ENCODE results near the gene TMEM259. TPM values are rescaled to one million over a fixed set of nuclear protein-coding genes. Genes with fewer than 3 reads are reported as not detected.

Gene TMEM259
- total and polyA plus RNA-seq, 2 of the 8 experiments (the other 6 are each of a cell fraction or from before 2014, with no cell fraction given) = 140 to 243 TPM

DNA sequence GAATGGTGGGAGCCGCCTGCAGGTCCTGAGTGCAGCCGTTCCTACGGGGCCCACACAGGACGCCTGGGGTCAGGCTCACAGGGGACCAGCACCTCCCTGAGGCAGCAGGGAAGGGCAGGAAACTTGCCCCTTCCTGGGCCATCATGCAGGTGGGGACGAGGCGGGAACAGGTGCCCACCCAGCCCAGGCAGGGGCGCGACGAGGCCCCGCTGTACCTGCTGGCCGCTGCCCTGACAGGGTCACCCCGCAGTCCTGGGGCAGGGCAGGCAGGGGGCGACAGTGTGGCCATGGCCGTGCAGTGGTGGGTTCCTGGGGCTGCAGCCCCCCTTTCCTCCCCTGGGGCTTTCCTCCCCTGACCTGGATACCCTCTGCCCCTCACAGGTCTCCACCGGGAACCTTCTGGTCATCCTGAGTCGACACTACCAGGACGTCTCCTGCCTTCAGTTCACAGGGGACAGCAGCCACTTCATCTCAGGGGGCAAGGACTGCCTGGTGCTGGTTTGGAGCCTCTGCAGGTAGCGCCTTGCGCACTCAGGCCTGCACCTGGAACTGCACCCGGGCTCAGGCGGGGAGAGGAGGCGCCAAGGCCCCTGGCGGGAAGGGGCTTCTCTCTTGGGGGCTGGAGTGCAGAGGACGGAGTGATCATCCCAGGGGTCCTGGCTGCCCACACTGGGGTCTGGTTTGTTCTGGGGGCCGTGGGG lies 31.4 kb downstream of the TMEM259 start:
- FAIRE-seq = no peak
- H2BK5ac ChIP-seq (ENCODE audit: low read depth, low read length) = no peak overlapping the region
- POLR2A ChIA-PET (ENCODE audit: partially characterized antibody) = interaction anchor here (1.2 to 1.7 kb wide), 2 partner anchors 21 to 183 kb away, joined by 3 to 5 read pairs; no protein-coding TSS in a partner anchor

More for the DNA sequence above, 31.4 kb downstream of the TMEM259 start:
- H3K36me3 ChIP-seq (ENCODE audit: control insufficient read depth in 2 of 4, insufficient read depth in 4 of 4, low read length in 3 of 4) = peaks cover 7 to 39% (median 23%) of the 10 kb centered on the region in 4 experiments; a peak in 6 of 8 replicates
- no peak for TF ChIP-seq CREB1 (IDR thresholded peaks at IDR 0.05)
- TF ChIP-seq RAD21 (IDR thresholded peaks at IDR 0.05 in 1 of 2, conservative IDR thresholded peaks at IDR 0.05 in 1 of 2; ENCODE audit: low read depth in 2 of 2, low read length in 2 of 2) = peak in 1 of 2 experiments; percentile 20; a peak in 1 of 4 replicates
- no peak for TF ChIP-seq RNF2 (IDR thresholded peaks at IDR 0.05; ENCODE audit: borderline replicate concordance, low read depth, low read length, missing control alignments, poor library complexity, severe bottlenecking)
- TF ChIP-seq BRCA1 (IDR thresholded peaks at IDR 0.05; ENCODE audit: low read depth, low read length) = no peak
- TF ChIP-seq E2F6 (IDR thresholded peaks at IDR 0.05) = no peak
- peak; percentile 60 to 88 (median 73) for TF ChIP-seq CTCF (IDR thresholded peaks at IDR 0.05; ENCODE audit: control extremely low read depth in 1 of 3, insufficient read depth in 1 of 3, low read depth in 1 of 3, low read length in 3 of 3)
- peak; percentile 66 for TF ChIP-seq POLR2AphosphoS5 (IDR thresholded peaks at IDR 0.05; ENCODE audit: low read depth, low read length)
- H3K4ac ChIP-seq (replicated peaks; ENCODE audit: insufficient read length, low read depth, low read length) = no peak overlapping the region
- H3K27me3 ChIP-seq (replicated peaks in 1 of 4; ENCODE audit: control insufficient read depth in 3 of 4, extremely low read depth in 1 of 4, insufficient read depth in 3 of 4, low read length in 3 of 4) = no peaks in the 10 kb centered on the region
- H2BK15ac ChIP-seq (ENCODE audit: low read length) = no peak overlapping the region
- no peak overlapping the region for H3K4me2 ChIP-seq (ENCODE audit: insufficient read depth in 1 of 2, low read depth in 2 of 2, low read length in 2 of 2)
- CTCF ChIA-PET (ENCODE audit: partially characterized antibody) = interaction anchor here (1.3 to 1.6 kb wide), 2 partner anchors 13 to 67 kb away, joined by 3 to 7 read pairs; no protein-coding TSS in a partner anchor
- H3K4me3 ChIP-seq (ENCODE audit: extremely low read depth in 1 of 4, insufficient read depth in 2 of 4, low read depth in 3 of 4, low read length in 4 of 4) = no peak overlapping the region
- H3K27ac ChIP-seq (ENCODE audit: low read depth, low read length) = peak overlapping the region; percentile 26; the same call in 1 of the 2 replicates
- H3K9ac ChIP-seq (replicated peaks in 1 of 4; ENCODE audit: extremely low read depth in 1 of 4, low read depth in 3 of 4, low read length in 3 of 4) = no peak overlapping the region
- H2AK5ac ChIP-seq (ENCODE audit: low read depth, low read length) = no peak overlapping the region
- no peak overlapping the region for H2BK20ac ChIP-seq (ENCODE audit: low read length)
- no peak overlapping the region for H3K14ac ChIP-seq (ENCODE audit: insufficient read length)
- H3K4me1 ChIP-seq (replicated peaks in 1 of 4; ENCODE audit: control insufficient read depth in 3 of 4, insufficient read depth in 4 of 4, low read length in 3 of 4) = peaks cover 0 to 4% (median under 1%) of the 10 kb centered on the region in 4 experiments; a peak in 2 of 7 replicates
- 92% methylated on average over 20 of the region's 25 CpGs; no CpG with 5 or more reads in 1 of the 2 experiments for WGBS, 2 experiments (ENCODE audit: extremely low coverage in 1 of 2, insufficient coverage in 1 of 2, insufficient read length in 1 of 2, insufficient replicate concordance in 2 of 2, low coverage in 1 of 2, low lambda C conversion rate in 2 of 2, missing lambda C conversion rate in 1 of 2)
- no peak overlapping the region for H3K23ac ChIP-seq (ENCODE audit: insufficient read length)
- H4K20me1 ChIP-seq (replicated peaks in 1 of 2; ENCODE audit: control insufficient read depth in 1 of 2, insufficient read depth in 2 of 2, low read length in 2 of 2) = peaks cover 9 to 19% of the 10 kb centered on the region in 2 experiments
- H3K9me3 ChIP-seq (ENCODE audit: insufficient read depth in 2 of 2, low read depth in 1 of 2, low read length in 1 of 2) = no peaks in the 10 kb centered on the region
- no peak overlapping the region for H2BK12ac ChIP-seq (ENCODE audit: low read depth, low read length)
- peaks cover 0 to 17% of the 10 kb centered on the region in 2 experiments; a peak in 2 of 4 replicates for H3K79me2 ChIP-seq (ENCODE audit: control insufficient read depth in 1 of 2, insufficient read depth in 2 of 2, low read length in 2 of 2)
- H4K8ac ChIP-seq (ENCODE audit: extremely low read depth, insufficient read depth, low read length) = peak overlapping the region; percentile 35; the same call in 1 of the 2 replicates
- H3K79me1 ChIP-seq (ENCODE audit: low read depth, low read length) = peaks cover 5% of the 10 kb centered on the region
- peaks cover 4% of the 10 kb centered on the region; the same call in 1 of the 2 replicates for H3K23me2 ChIP-seq (ENCODE audit: low read depth, low read length)
- H4K5ac ChIP-seq (ENCODE audit: insufficient read length, low read depth, low read length) = no peak overlapping the region
- no peak for DNase-seq (ENCODE audit: low read depth in 1 of 2, low spot score in 2 of 2)
- no peak overlapping the region for H3K18ac ChIP-seq (ENCODE audit: extremely low read depth, low read length)
- no peak overlapping the region for H4K91ac ChIP-seq (replicated peaks; ENCODE audit: insufficient read length, low read length)
- H2AFZ ChIP-seq (ENCODE audit: low read length) = no peak overlapping the region
- H2BK120ac ChIP-seq (replicated peaks; ENCODE audit: low read depth, low read length) = no peak overlapping the region
- no peak overlapping the region for H3K56ac ChIP-seq (replicated peaks; ENCODE audit: insufficient read length, low read depth, low read length)

Measured in H1 (cell line).